HCT116 (cell line): ENCODE results near the gene GMNN. TPM values are rescaled to one million over a fixed set of nuclear protein-coding genes. Genes with fewer than 3 reads are reported as not detected.

Source experiments
- ATAC-seq: fragments of 200-7000 bp; cut with Tn5 transposase; 2 replicates; pipeline ENCODE4 v1.9.1; 2020; ENCODE audit warnings: mild to moderate bottlenecking, moderate library complexity
- BruUV-seq: library from RNA; stranded (reverse); fragments of 400-500 nt; replicated peaks from 2 replicates; lab custom pipeline; 2021; lab: Mats Ljungman, UMichigan
- CTCF ChIA-PET: fragments of 300-600 bp; sonication (Branson Sonifier 250); formaldehyde crosslinking; loops from one replicate; lab custom pipeline; 2021; ENCODE audit warnings: antibody characterized with exemption; lab: Charles Lee
- POLR2A ChIA-PET: fragments of 300-600, 350-600 bp; sonication (Branson Sonifier 250); formaldehyde crosslinking; loops from one replicate; lab custom pipeline; 2021; ENCODE audit warnings: antibody characterized with exemption; lab: Charles Lee
- RAD21 ChIA-PET, 2 experiments: fragments of 300-600 bp; sonication (Branson Sonifier 250); formaldehyde crosslinking; loops; one replicate each; lab custom pipeline; 2023; ENCODE audit warnings: low total read pairs in 2 of 2; ENCODE audit not compliant: uncharacterized antibody in 2 of 2, unreplicated experiment in 2 of 2, low non-redundant PET in 1 of 2; lab: Charles Lee
- DNase-seq: peaks from one replicate; pipeline ENCODE4 v3.0.0-alpha.2; 2010; ENCODE audit warnings: low read depth, low spot score
- H2AFZ ChIP-seq: fragments of 200-600 bp; shearing (Covaris generic), sonication (generic); 2 replicates; pipeline ENCODE4 v1.6.1; 2017; ENCODE audit warnings: low read depth, mixed run types, mixed read lengths, antibody characterized with exemption, low read length; ENCODE audit not compliant: poor library complexity, severe bottlenecking
- H3K27ac ChIP-seq: 2 replicates; pipeline ENCODE4 v1.5.1; 2012; ENCODE audit warnings: low read depth, low read length
- H3K27me3 ChIP-seq: fragments of 200-600 bp; sonication (generic); 2 replicates; pipeline ENCODE4 v1.6.1; 2016; ENCODE audit warnings: mixed run types, low read length, mixed read lengths; ENCODE audit not compliant: insufficient read depth
- H3K36me3 ChIP-seq, 2 experiments: fragments of 200-500 bp in 1 of 2; fragments of 200-600 bp in 1 of 2; sonication (Bioruptor generic) in 1 of 2; sonication (generic) in 1 of 2; 2 replicates each; pipeline versions ENCODE4 v1.5.1 to v1.6.1; 2014 to 2016; ENCODE audit warnings: low read length in 2 of 2, inconsistent platforms in 1 of 2, mixed read lengths in 1 of 2, mixed run types in 1 of 2; ENCODE audit not compliant: insufficient read depth in 2 of 2, control insufficient read depth in 1 of 2
- H3K4me1 ChIP-seq, 2 experiments: fragments of 200-600 bp in 1 of 2; sonication (generic) in 1 of 2; 2 replicates each; pipeline versions ENCODE4 v1.5.1 to v1.6.1; 2012 to 2017; ENCODE audit warnings: low read length in 2 of 2, inconsistent platforms in 1 of 2, mild to moderate bottlenecking in 1 of 2, mixed read lengths in 1 of 2, mixed run types in 1 of 2, moderate library complexity in 1 of 2; ENCODE audit not compliant: insufficient read depth in 2 of 2, control insufficient read depth in 1 of 2
- H3K4me2 ChIP-seq: fragments of 200-600 bp; sonication (generic); 2 replicates; pipeline ENCODE4 v1.6.1; 2017; ENCODE audit warnings: mixed run types, low read length, mixed read lengths
- H3K4me3 ChIP-seq, 2 experiments: fragments of 200-600 bp in 1 of 2; sonication (generic) in 1 of 2; replicated peaks in 1 of 2; 2 replicates each; pipeline ENCODE4 v1.5.1; 2011 to 2016; ENCODE audit warnings: low read length in 2 of 2, control low read depth in 1 of 2, low read depth in 1 of 2, mild to moderate bottlenecking in 1 of 2, mixed read lengths in 1 of 2, mixed run types in 1 of 2
- H3K79me2 ChIP-seq: fragments of 200-600 bp; sonication (generic); 2 replicates; pipeline ENCODE4 v1.6.1; 2017; ENCODE audit warnings: mild to moderate bottlenecking, mixed run types, low read length, moderate library complexity, mixed read lengths; ENCODE audit not compliant: insufficient read depth
- H3K9ac ChIP-seq: fragments of 200-600 bp; sonication (generic); 2 replicates; pipeline ENCODE4 v1.6.1; 2016; ENCODE audit warnings: low read length, mixed read lengths
- H3K9me2 ChIP-seq: fragments of 200-600 bp; sonication (generic), shearing (Covaris generic); 2 replicates; pipeline ENCODE4 v1.6.1; 2017; ENCODE audit warnings: mixed run types, mild to moderate bottlenecking, moderate library complexity; ENCODE audit not compliant: insufficient read depth
- H3K9me3 ChIP-seq, 2 experiments: fragments of 200-500 bp in 1 of 2; fragments of 200-600 bp in 1 of 2; sonication (Bioruptor generic) in 1 of 2; sonication (generic) in 1 of 2; 2 replicates each; pipeline ENCODE4 v1.6.1; 2014 to 2017; ENCODE audit warnings: low read length in 2 of 2, mixed read lengths in 2 of 2, inconsistent platforms in 1 of 2, low read depth in 1 of 2, mild to moderate bottlenecking in 1 of 2, mixed run types in 1 of 2, moderate library complexity in 1 of 2; ENCODE audit not compliant: control insufficient read depth in 1 of 2, insufficient read depth in 1 of 2
- H4K20me1 ChIP-seq: fragments of 200-600 bp; sonication (generic), shearing (Covaris generic); 2 replicates; pipeline ENCODE4 v1.6.1; 2017; ENCODE audit warnings: mixed run types, mild to moderate bottlenecking, moderate library complexity; ENCODE audit not compliant: insufficient read depth
- ATF3 ChIP-seq: IDR thresholded peaks from 2 replicates; pipeline ENCODE4 v1.6.1; 2012
- CEBPB ChIP-seq: IDR thresholded peaks from 2 replicates; pipeline ENCODE4 v1.6.1; 2012; ENCODE audit warnings: low read depth
- CTCF ChIP-seq, 3 experiments: fragments of 200-600 bp in 1 of 3; sonication (generic) in 1 of 3; IDR thresholded peaks in 2 of 3; conservative IDR thresholded peaks in 1 of 3; 2 replicates each; pipeline ENCODE4 v1.5.1; 2012 to 2017; ENCODE audit warnings: low read depth in 2 of 3, low read length in 2 of 3, antibody characterized with exemption in 1 of 3, borderline replicate concordance in 1 of 3, control low read depth in 1 of 3, mild to moderate bottlenecking in 1 of 3, mixed read lengths in 1 of 3, mixed run types in 1 of 3, moderate library complexity in 1 of 3; ENCODE audit not compliant: insufficient read depth in 1 of 3
- EGR1 ChIP-seq: IDR thresholded peaks from 2 replicates; pipeline ENCODE4 v1.6.1; 2012; ENCODE audit warnings: low read depth
- EZH2phosphoT487 ChIP-seq: fragments of 200-600 bp; IDR thresholded peaks from 2 replicates; pipeline ENCODE4 v1.6.1; 2018; ENCODE audit warnings: antibody characterized with exemption, borderline replicate concordance
- FOSL1 ChIP-seq: IDR thresholded peaks from 2 replicates; pipeline ENCODE4 v1.6.1; 2012; ENCODE audit warnings: low read depth
- MAX ChIP-seq: IDR thresholded peaks from 2 replicates; pipeline ENCODE4 v1.6.1; 2012
- POLR2A ChIP-seq: IDR thresholded peaks from 2 replicates; pipeline ENCODE4 v1.7.0; 2011; ENCODE audit warnings: borderline replicate concordance; ENCODE audit not compliant: insufficient read depth, insufficient read length; ENCODE audit errors: extremely low read depth
- POLR2AphosphoS5 ChIP-seq: IDR thresholded peaks from 2 replicates; pipeline ENCODE4 v1.6.1; 2011; ENCODE audit warnings: mild to moderate bottlenecking, low read depth, low read length, moderate library complexity
- SIN3A ChIP-seq: IDR thresholded peaks from 2 replicates; pipeline ENCODE4 v1.6.1; 2012; ENCODE audit warnings: low read depth
- SRF ChIP-seq: IDR thresholded peaks from 2 replicates; pipeline ENCODE4 v1.6.1; 2012; ENCODE audit warnings: low read depth
- YY1 ChIP-seq: IDR thresholded peaks from 2 replicates; pipeline ENCODE4 v1.6.1; 2011; ENCODE audit warnings: low read length, low read depth, moderate library complexity, mild to moderate bottlenecking; ENCODE audit not compliant: insufficient replicate concordance; ENCODE audit errors: extremely low read depth
- ZBTB33 ChIP-seq: IDR thresholded peaks from 2 replicates; pipeline ENCODE4 v1.6.1; 2011; ENCODE audit warnings: mild to moderate bottlenecking, low read length, moderate library complexity; ENCODE audit not compliant: insufficient replicate concordance; ENCODE audit errors: extremely low read depth
- ZNF274 ChIP-seq: fragments of 200-500 bp; sonication (Bioruptor generic); IDR thresholded peaks from 2 replicates; pipeline ENCODE4 v1.6.1; 2014; ENCODE audit warnings: mild to moderate bottlenecking, low read depth, low read length, inconsistent platforms
- intact Hi-C: fragments of 100-400 bp; cut with micrococcal nuclease; formaldehyde crosslinking; loops from 2 replicates; pipeline ENCODE4 v1.10.0; 2022
- total RNA-seq: library from RNA; stranded (reverse); gene quantifications from one replicate; pipeline ENCODE4 v1.2.1, GENCODE V29; 2021; ENCODE audit not compliant: unreplicated experiment

GMNN gene
- total RNA-seq, 1 experiment from 2014 or later, result 54.9 TPM

- Histone ChIP-seq H3K36me3 (no peaks in the 10 kb centered on the region), H3K27me3 (no peaks in the 10 kb centered on the region), H3K4me2 (no peak overlapping the region), H4K20me1 (no peaks in the 10 kb centered on the region), H3K79me2 (no peaks in the 10 kb centered on the region), H3K4me1 (peaks cover 0 to 5% of the 10 kb centered on the region in 2 experiments; a peak in 1 of 4 replicates), H3K9me3 (no peaks in the 10 kb centered on the region), H3K4me3 (no peak overlapping the region), H2AFZ (no peak overlapping the region), H3K9ac (no peak overlapping the region), H3K27ac (no peak overlapping the region), H3K9me2 (no peaks in the 10 kb centered on the region)
- CTCF ChIA-PET, result no interaction called here
- ATAC-seq, result no peak
- TF ChIP-seq YY1 (no peak), SRF (no peak), EZH2phosphoT487 (no peak), CTCF (IDR thresholded peaks at IDR 0.05 in 2 of 3, conservative IDR thresholded peaks at IDR 0.05 in 1 of 3; ENCODE audit: borderline replicate concordance in 1 of 3, insufficient read depth in 1 of 3, low read depth in 2 of 3, low read length in 2 of 3) (no peak), ATF3 (no peak), FOSL1 (no peak), EGR1 (no peak), CEBPB (no peak), ZNF274 (no peak), POLR2AphosphoS5 (no peak), POLR2A (no peak), SIN3A (no peak), MAX (no peak), ZBTB33 (no peak)
- no TSS peak for BruUV-seq
- POLR2A ChIA-PET, result no interaction called here
- intact Hi-C loops, result no loop called here
- RAD21 ChIA-PET, result no interaction called here
- DNase-seq, result no peak
Observed at GRCh38 chr6:24796616-24797290, 22.0 kb downstream of the GMNN start.
